HepG2 (cell line): Measurements from ENCODE around the gene OR7G2. TPM values are rescaled to one million over a fixed set of nuclear protein-coding genes. Genes with fewer than 3 reads are reported as not detected.

Source experiments
- ATAC-seq: fragments of 200-7000 bp; cut with Tn5 transposase; 3 replicates; pipeline ENCODE4 v1.9.1; 2020; ENCODE audit warnings: mild to moderate bottlenecking, moderate library complexity
- BruUV-seq: library from RNA; stranded (reverse); fragments of 400-500 nt; replicated peaks from 2 replicates; lab custom pipeline; 2021; lab: Mats Ljungman, UMichigan
- CTCF ChIA-PET: fragments of 300-600 bp; formaldehyde crosslinking; extraction: SDS; loops from one replicate; lab custom pipeline; 2021; ENCODE audit warnings: low total read pairs, inconsistent platforms, low intra/inter-chr PET ratio; lab: Yijun Ruan, JAX
- POLR2A ChIA-PET: fragments of 350-600 bp; sonication (Branson Sonifier 250); formaldehyde crosslinking; loops from one replicate; lab custom pipeline; 2020; ENCODE audit warnings: antibody characterized with exemption, inconsistent platforms; lab: Yijun Ruan, JAX
- DNase-seq: peaks from one replicate; pipeline ENCODE4 v3.0.0-alpha.2; 2015; ENCODE audit warnings: low spot score
- FAIRE-seq: peaks from 3 replicates; lab custom pipeline; 2011; peaks lifted over from hg19 to GRCh38; lab: Jason Lieb, UNC
- H2AFZ ChIP-seq: one replicate; pipeline ENCODE4 v1.6.1; 2011; ENCODE audit warnings: low read length, inconsistent platforms
- H3K27ac ChIP-seq: fragments of 300-600 bp; 3 replicates; pipeline ENCODE4 v1.8.0; 2011; ENCODE audit warnings: mixed run types, mild to moderate bottlenecking, mixed read lengths, low read length, inconsistent platforms; ENCODE audit not compliant: insufficient read depth; ENCODE audit errors: extremely low read length
- H3K27me3 ChIP-seq, 2 experiments: fragments of 200-600 bp in 1 of 2; 2 replicates in 1 of 2; 3 replicates in 1 of 2; pipeline versions ENCODE4 v1.6.0 to v1.8.0; 2011; ENCODE audit warnings: low read length in 2 of 2, mild to moderate bottlenecking in 2 of 2, moderate library complexity in 2 of 2, inconsistent platforms in 1 of 2; ENCODE audit not compliant: insufficient read depth in 2 of 2, control insufficient read depth in 1 of 2
- H3K36me3 ChIP-seq, 2 experiments: fragments of 200-600 bp in 1 of 2; replicated peaks in 1 of 2; 2 replicates in 1 of 2; 3 replicates in 1 of 2; pipeline versions ENCODE4 v1.5.1 to v1.8.0; 2011; ENCODE audit warnings: low read length in 2 of 2, inconsistent platforms in 1 of 2; ENCODE audit not compliant: insufficient read depth in 2 of 2, control insufficient read depth in 1 of 2
- H3K4me1 ChIP-seq: 2 replicates; pipeline ENCODE4 v1.5.1; 2012; ENCODE audit warnings: low read length, inconsistent platforms; ENCODE audit not compliant: insufficient read depth
- H3K4me2 ChIP-seq: 2 replicates; pipeline ENCODE4 v1.6.0; 2011; ENCODE audit warnings: low read depth, low read length, inconsistent platforms
- H3K4me3 ChIP-seq, 3 experiments: fragments of 200-600 bp in 1 of 3; sonication (generic), shearing (Covaris generic) in 1 of 3; replicated peaks in 1 of 3; 2 replicates each; pipeline ENCODE4 v1.5.1; 2011 to 2016; ENCODE audit warnings: low read length in 3 of 3, inconsistent platforms in 2 of 3, low read depth in 2 of 3, mild to moderate bottlenecking in 2 of 3, control low read depth in 1 of 3, mixed read lengths in 1 of 3; ENCODE audit not compliant: insufficient read depth in 1 of 3
- H3K79me2 ChIP-seq: one replicate; pipeline ENCODE4 v1.6.1; 2011; ENCODE audit warnings: low read length, inconsistent platforms; ENCODE audit not compliant: insufficient read depth
- H3K9ac ChIP-seq: 2 replicates; pipeline ENCODE4 v1.6.0; 2011; ENCODE audit warnings: mild to moderate bottlenecking, low read depth, low read length, inconsistent platforms; ENCODE audit not compliant: insufficient read depth
- H3K9me3 ChIP-seq: 2 replicates; pipeline ENCODE4 v1.5.1; 2012; ENCODE audit warnings: mild to moderate bottlenecking, low read length
- H4K20me1 ChIP-seq: 2 replicates; pipeline ENCODE4 v1.6.0; 2011; ENCODE audit warnings: inconsistent platforms, mild to moderate bottlenecking, low read length, moderate library complexity; ENCODE audit not compliant: insufficient read depth
- ATF7 ChIP-seq, 2 experiments: fragments of 450-650 bp in 1 of 2; sonication (generic) in 1 of 2; formaldehyde crosslinking in 1 of 2; IDR thresholded peaks; 2 replicates each; pipeline versions ENCODE4 v1.4.0 to v1.6.1; 2016 to 2020; ENCODE audit warnings: antibody characterized with exemption in 1 of 2, mild to moderate bottlenecking in 1 of 2, missing genetic modification reagents in 1 of 2
- KDM6A ChIP-seq: IDR thresholded peaks from 2 replicates; pipeline ENCODE4 v1.6.1; 2016; ENCODE audit warnings: low read depth
- MNT ChIP-seq: fragments of 450-650 bp; IDR thresholded peaks from 2 replicates; pipeline ENCODE4 v1.6.1; 2016
- RXRB ChIP-seq: IDR thresholded peaks from 2 replicates; pipeline ENCODE4 v1.6.1; 2016; ENCODE audit warnings: borderline replicate concordance, missing genetic modification reagents, missing compliant biosample characterization
- SNAPC4 ChIP-seq: sonication (generic); formaldehyde crosslinking; IDR thresholded peaks from 2 replicates; pipeline ENCODE4 v1.4.0; 2020; ENCODE audit warnings: mild to moderate bottlenecking, missing genetic modification reagents
- WGBS: methylation state at CpG from one replicate; pipeline ENCODE4 v1.1.6; 2017; ENCODE audit warnings: low lambda C conversion rate; 5-methylcytosine and 5-hydroxymethylcytosine counted together
- in situ Hi-C: cut with HindIII; loops from 2 replicates; pipeline ENCODE4 v1.10.0; 2017; ENCODE audit warnings: low pct_unique_long_range_greater_than_20kb; ENCODE audit not compliant: extremely low pct_ligation_motif_present
- intact Hi-C: fragments of 100-400 bp; cut with micrococcal nuclease; formaldehyde crosslinking; loops from one replicate; pipeline ENCODE4 v1.10.0; 2022; ENCODE audit not compliant: unreplicated experiment
- polyA plus RNA-seq, 8 experiments: library from polyadenylated mRNA; depleted of rRNA in 3 of 8; stranded (reverse) in 7 of 8; unstranded in 1 of 8; fragments of >200 nt; fragmentation: Illumina TruSeq in 4 of 8; extraction: Trizol in 4 of 8; gene quantifications; 2 replicates each; pipeline versions ENCODE4 v1.2.1 to v1.2.3, GENCODE V29; 2011 to 2016; ENCODE audit warnings: low read depth in 4 of 8, missing spikeins in 1 of 8, mixed read lengths in 1 of 8; ENCODE audit not compliant: insufficient read depth in 1 of 8
- total RNA-seq, 5 experiments: library from RNA; depleted of rRNA; stranded (reverse); fragments of >200 nt; fragmentation: Illumina TruSeq; extraction: Trizol; gene quantifications; 2 replicates each; pipeline ENCODE4 v1.2.3, GENCODE V29; 2016; ENCODE audit warnings: low read depth in 1 of 5
- TF ChIP-seq, protein P1 (sequence below): sonication (generic); formaldehyde crosslinking; IDR thresholded peaks from 2 replicates; pipeline ENCODE4 v1.5.0; 2020; ENCODE audit warnings: mild to moderate bottlenecking, missing genetic modification reagents
- TF ChIP-seq, protein P2 (sequence below), 2 experiments: sonication (generic) in 1 of 2; formaldehyde crosslinking in 1 of 2; IDR thresholded peaks; 2 replicates each; pipeline versions ENCODE4 v1.5.1 to v1.6.1; 2011 to 2020; ENCODE audit warnings: borderline replicate concordance in 1 of 2, low read depth in 1 of 2, low read length in 1 of 2, mild to moderate bottlenecking in 1 of 2, missing genetic modification reagents in 1 of 2, moderate library complexity in 1 of 2
- TF ChIP-seq, protein P3 (sequence below): sonication (generic); formaldehyde crosslinking; IDR thresholded peaks from 2 replicates; pipeline ENCODE4 v1.8.0; 2022; ENCODE audit warnings: mild to moderate bottlenecking, missing genetic modification reagents, moderate library complexity

Gene OR7G2
- total and polyA plus RNA-seq, 2 of the 13 experiments (the other 11 are each of a cell fraction or from before 2014, with no cell fraction given): not detected

DNA sequence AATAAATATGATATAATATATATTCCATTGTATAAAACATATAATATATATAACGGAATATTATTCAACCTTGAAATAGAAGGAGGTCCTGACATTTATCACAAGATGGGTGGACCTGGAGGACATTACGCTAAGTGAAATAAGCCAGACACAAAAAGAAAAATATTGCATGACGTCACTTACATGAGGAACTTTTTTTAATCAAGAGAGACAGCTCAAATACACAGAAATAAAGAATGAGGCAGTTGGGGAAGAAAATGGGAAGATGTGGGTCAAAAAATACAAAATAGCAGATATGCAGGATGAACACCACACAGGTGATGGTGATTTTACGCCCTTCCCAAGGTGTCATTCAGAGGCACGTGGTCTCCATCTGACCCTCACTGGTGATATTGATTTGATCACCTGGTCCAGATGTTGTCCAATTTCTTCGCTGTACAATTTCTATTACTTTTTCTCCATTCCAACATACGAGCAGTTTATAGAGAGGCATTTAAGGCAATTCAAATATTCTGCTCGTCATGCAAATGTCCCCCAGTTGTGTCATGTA, 32.4 kb upstream of the OR7G2 start:
- intact Hi-C loops: loop anchor here (10.0 kb wide), 2 partner anchors 295 to 445 kb away; partner anchors contain the start of genes ZNF121 and ZNF266
- TF ChIP-seq, protein P1, sequence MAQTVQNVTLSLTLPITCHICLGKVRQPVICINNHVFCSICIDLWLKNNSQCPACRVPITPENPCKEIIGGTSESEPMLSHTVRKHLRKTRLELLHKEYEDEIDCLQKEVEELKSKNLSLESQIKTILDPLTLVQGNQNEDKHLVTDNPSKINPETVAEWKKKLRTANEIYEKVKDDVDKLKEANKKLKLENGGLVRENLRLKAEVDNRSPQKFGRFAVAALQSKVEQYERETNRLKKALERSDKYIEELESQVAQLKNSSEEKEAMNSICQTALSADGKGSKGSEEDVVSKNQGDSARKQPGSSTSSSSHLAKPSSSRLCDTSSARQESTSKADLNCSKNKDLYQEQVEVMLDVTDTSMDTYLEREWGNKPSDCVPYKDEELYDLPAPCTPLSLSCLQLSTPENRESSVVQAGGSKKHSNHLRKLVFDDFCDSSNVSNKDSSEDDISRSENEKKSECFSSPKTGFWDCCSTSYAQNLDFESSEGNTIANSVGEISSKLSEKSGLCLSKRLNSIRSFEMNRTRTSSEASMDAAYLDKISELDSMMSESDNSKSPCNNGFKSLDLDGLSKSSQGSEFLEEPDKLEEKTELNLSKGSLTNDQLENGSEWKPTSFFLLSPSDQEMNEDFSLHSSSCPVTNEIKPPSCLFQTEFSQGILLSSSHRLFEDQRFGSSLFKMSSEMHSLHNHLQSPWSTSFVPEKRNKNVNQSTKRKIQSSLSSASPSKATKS: no peak
- TF ChIP-seq, protein P2, sequence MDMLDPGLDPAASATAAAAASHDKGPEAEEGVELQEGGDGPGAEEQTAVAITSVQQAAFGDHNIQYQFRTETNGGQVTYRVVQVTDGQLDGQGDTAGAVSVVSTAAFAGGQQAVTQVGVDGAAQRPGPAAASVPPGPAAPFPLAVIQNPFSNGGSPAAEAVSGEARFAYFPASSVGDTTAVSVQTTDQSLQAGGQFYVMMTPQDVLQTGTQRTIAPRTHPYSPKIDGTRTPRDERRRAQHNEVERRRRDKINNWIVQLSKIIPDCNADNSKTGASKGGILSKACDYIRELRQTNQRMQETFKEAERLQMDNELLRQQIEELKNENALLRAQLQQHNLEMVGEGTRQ (IDR thresholded peaks at IDR 0.05; ENCODE audit: low read depth, low read length): no peak
- TF ChIP-seq, protein P2 (CRISPR knock-in tag; IDR thresholded peaks at IDR 0.05; ENCODE audit: borderline replicate concordance): 0 out of 2 replicates have a peak, but pooled peaks have one; percentile 1
- TF ChIP-seq KDM6A (CRISPR knock-in tag) (no peak), RXRB (no peak), SNAPC4 (CRISPR knock-in tag) (0 out of 2 replicates have a peak, but pooled peaks have one; percentile 89), MNT (0 out of 2 replicates have a peak, but pooled peaks have one; percentile 5), ATF7 (IDR thresholded peaks at IDR 0.05) (peak; percentile 97), ATF7 (CRISPR knock-in tag; IDR thresholded peaks at IDR 0.05) (no peak)
- TF ChIP-seq, protein P3, sequence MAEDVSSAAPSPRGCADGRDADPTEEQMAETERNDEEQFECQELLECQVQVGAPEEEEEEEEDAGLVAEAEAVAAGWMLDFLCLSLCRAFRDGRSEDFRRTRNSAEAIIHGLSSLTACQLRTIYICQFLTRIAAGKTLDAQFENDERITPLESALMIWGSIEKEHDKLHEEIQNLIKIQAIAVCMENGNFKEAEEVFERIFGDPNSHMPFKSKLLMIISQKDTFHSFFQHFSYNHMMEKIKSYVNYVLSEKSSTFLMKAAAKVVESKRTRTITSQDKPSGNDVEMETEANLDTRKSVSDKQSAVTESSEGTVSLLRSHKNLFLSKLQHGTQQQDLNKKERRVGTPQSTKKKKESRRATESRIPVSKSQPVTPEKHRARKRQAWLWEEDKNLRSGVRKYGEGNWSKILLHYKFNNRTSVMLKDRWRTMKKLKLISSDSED (CRISPR knock-in tag): no peak

More for the DNA sequence above, 32.4 kb upstream of the OR7G2 start:
- CTCF ChIA-PET: no interaction called here
- Histone ChIP-seq H3K36me3 (no peaks in the 10 kb centered on the region), H3K9me3 (peaks cover 7% of the 10 kb centered on the region), H3K27me3 (no peaks in the 10 kb centered on the region; a peak in 1 of 5 replicates), H3K9ac (peak overlapping the region; percentile 93), H3K4me3 (peak overlapping the region; percentile 63 to 98 (median 95)), H3K4me2 (peak overlapping the region; percentile 92), H3K79me2 (peaks cover 45% of the 10 kb centered on the region), H3K4me1 (peaks cover 20% of the 10 kb centered on the region), H3K27ac (peak overlapping the region; percentile 80), H2AFZ (peak overlapping the region; percentile 99), H4K20me1 (peaks cover 10% of the 10 kb centered on the region; the same call in 1 of the 2 replicates)
- no peak; the same call in 2 of the 3 replicates for ATAC-seq
- 25% methylated on average over 8 of the region's 8 CpGs for WGBS
- in situ Hi-C loops: loop anchor here (25.0 kb wide), 1 partner anchor 648 kb away; no protein-coding TSS in a partner anchor
- DNase-seq: no peak
- TSS peak; percentile 77 for BruUV-seq
- FAIRE-seq: no peak
- POLR2A ChIA-PET: no interaction called here
